MG63 (cell line): ENCODE results near the gene LOC128125822.
"Not testable (repeated sequence)": the region's sequence is repeated elsewhere in the genome, so short reads cannot be mapped to it uniquely, and the experiment has no call there.

Source experiments
- DNase-seq: peaks from one replicate; pipeline ENCODE4 v3.0.0-alpha.2; 2020
- H3K27me3 ChIP-seq: fragments of 250-450 bp; sonication (Bioruptor Pico); 2 replicates; pipeline ENCODE4 v1.5.1; 2020; ENCODE audit warnings: mild to moderate bottlenecking, moderate library complexity
- H3K36me3 ChIP-seq: fragments of 250-450 bp; sonication (Bioruptor Pico); 2 replicates; pipeline ENCODE4 v1.5.1; 2020; ENCODE audit warnings: mild to moderate bottlenecking, moderate library complexity
- H3K4me3 ChIP-seq: fragments of 250-450 bp; sonication (Bioruptor Pico); 2 replicates; pipeline ENCODE4 v1.5.1; 2020; ENCODE audit warnings: mild to moderate bottlenecking, moderate library complexity
- H3K9me3 ChIP-seq: fragments of 250-450 bp; sonication (Bioruptor Pico); 2 replicates; pipeline ENCODE4 v1.5.1; 2020; ENCODE audit warnings: mild to moderate bottlenecking, moderate library complexity

Gene LOC128125822

DNA sequence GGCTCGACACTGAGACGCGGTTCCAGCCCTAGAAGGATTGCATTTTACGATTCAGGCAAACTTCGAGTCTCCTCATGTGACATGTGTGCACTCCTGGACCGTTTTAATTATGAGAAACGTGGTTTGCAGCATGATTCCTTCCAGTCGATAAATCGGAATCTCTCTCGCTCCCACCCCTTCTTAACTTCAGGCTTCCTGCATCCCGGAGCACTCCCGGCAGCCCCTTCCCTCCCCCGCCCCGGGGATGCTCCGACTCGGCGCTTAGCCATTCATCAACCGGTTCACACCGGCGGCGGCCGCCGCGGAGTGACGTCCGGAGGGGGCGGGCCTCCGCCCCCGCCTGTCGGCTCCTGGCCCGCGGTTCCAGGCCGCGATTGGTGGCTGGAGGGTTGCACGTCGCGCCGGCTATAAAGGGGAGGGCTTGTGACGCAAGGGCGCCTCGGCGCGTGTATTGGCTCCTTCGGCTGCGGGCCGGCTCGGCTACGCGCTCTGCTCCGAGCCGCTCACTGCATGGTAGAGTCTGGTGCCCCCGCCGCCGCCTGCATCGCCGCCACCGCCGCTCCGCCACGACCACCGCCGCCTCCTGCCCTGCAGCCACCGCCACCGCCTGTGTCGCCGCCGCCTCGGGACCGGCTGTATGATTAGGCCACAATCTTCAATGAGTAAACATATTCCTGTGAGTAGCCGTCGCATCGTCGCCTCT, at the start of gene LOC128125822, which contains the start of gene PTP4A1:
TSS of gene LOC128125822 (plus strand) at position 437 of the 703 bp plus-strand sequence.
TSS of gene PTP4A1 (plus strand) at position 437 of the 703 bp plus-strand sequence. CDS start 4,401 bp downstream, outside the sequence.
- Histone ChIP-seq H3K27me3 (no peaks in the 10 kb centered on the region), H3K4me3 (peak within 1 kb of the TSS; percentile 75), H3K36me3 (peaks cover 21% of the 10 kb centered on the region), H3K9me3 (no peaks in the 10 kb centered on the region)
- DNase-seq, result peak; percentile 92

DNA sequence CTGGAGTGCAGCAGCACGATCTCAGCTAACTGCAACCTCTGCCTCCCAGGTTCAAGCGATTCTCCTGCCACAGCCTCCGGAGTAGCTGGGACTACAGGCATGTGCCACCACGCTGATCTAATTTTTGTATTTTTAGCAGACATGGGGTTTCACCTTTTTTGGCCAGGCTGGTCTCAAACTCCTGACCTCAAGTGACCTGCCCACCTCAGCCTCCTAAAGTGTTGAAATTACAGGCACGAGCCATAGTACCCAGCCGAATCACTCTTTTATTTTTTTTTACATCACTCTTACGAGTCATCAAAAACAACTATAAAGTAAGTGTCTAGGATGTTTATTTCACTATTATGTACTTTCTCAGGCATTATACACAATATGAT, 49.4 kb upstream of the LOC128125822 start:
- H3K4me3 ChIP-seq, H3K36me3 ChIP-seq, H3K9me3 ChIP-seq, DNase-seq, H3K27me3 ChIP-seq: not testable (repeated sequence)

DNA sequence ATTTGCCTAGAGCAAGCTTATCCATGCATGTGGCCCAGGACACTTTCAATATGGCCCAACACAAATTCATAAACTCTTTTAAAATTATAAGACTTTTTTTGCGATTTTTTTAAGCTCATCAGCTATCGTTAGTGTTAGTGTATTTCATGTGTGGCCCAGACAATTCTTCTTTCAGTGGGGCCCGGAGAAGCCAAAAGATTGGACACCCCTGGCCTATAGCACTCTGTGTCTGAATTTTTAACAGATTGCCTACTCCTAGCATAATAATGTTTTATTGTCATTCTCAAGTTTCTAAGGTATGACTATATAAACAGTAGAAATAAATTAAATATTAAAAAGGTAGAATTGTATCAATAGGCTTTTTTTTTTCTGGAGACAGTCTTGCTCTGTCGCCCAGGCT, 48.6 kb upstream of the LOC128125822 start:
- Histone ChIP-seq H3K4me3 (no peak overlapping the region), H3K9me3 (no peaks in the 10 kb centered on the region), H3K36me3 (no peaks in the 10 kb centered on the region), H3K27me3 (no peaks in the 10 kb centered on the region)
- DNase-seq, result no peak

DNA sequence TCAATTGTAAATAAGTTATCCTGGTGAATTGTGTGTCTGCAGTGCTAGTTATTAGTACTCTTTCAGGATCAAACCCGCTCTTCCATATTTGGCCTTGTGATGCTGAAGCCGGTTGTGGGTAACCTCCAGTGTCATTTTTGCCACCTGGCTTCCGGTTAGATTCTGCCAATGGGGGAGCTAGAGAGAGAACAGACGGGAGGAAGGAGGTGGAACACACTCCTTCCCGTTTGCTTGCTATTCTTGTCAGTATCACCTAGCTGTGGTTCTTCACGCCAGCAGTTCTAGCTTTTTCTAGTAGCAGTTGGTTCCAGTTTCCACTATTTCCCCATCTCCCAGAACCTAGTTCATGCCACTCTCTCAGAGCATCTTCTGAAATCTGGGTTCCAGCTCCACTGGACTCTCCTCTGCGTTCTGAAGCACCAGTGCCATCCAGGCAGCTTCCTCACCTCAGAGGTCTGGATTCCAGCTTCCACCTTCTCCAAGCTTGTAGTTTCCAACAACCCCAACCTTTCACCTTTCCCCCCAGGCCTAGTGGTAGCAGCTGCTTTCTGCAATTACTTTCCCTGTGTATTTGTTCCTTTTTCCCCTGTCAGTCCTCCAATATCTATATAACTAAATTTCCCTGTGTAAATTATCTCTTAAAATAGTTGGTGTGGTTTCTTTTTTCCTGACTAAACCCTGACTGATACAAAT, 46.9 kb upstream of the LOC128125822 start:
- Histone ChIP-seq H3K4me3 (no peak overlapping the region), H3K36me3 (no peaks in the 10 kb centered on the region), H3K27me3 (no peaks in the 10 kb centered on the region), H3K9me3 (no peaks in the 10 kb centered on the region)
- no peak for DNase-seq

DNA sequence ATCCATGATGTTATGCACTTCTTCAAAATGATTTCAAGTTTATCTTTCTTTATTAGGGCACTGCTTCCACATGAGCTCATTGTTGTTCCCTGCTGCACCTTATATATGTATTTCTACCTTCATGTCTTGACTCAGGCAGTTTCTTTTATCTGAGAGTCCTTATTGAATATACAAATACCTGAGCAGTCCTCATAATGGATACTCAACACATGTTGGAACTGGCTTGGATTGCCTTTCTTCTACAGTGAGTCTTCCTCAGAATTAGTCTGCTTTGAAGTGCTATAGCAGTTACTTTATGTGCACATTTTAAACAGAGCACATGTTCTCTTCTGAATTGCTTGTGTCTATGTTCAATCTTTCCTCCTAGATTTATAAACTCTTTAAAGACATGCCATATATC, 45.3 kb upstream of the LOC128125822 start:
- Histone ChIP-seq H3K9me3 (no peaks in the 10 kb centered on the region), H3K36me3 (no peaks in the 10 kb centered on the region), H3K4me3 (no peak overlapping the region), H3K27me3 (no peaks in the 10 kb centered on the region)
- DNase-seq, result no peak

DNA sequence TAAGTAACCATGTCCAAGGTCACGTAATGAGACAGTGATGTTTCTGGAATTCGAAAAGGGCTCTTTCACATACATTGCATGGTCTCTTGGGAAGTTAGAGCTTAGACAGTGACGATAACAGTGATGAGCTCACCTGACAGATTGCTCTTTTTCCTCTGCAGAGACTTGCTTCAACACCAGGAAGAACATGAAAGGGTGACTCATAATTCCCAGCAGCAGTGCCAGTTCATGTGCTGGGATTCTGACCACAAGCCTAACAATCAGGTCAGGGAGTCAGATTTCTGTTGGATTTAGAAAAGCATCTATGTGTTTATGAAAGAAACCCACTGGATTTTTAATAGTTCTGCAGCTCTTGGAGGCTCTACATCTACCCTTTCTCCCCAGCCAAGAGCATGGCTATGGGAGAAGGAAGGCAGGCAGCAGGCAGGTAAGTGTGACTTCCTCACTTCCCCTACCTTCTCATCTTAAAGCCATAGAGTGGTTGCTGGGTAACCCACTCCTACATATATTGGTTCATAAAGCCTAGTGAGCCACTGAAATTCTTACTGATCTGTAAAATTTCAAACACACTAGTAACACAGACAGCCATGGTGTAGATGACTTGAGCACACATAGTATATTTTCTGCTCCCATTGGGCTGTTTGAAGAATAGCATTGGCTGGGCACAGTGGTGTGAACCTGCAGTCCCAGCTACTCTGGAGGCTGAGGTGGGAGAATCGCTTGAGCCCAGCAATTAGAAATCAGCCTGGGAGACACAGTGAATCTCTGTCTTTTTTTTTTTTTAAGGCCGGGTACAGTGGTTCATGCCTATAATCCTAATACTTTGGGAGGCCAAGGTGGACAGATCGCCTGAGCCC, 44.4 kb upstream of the LOC128125822 start:
- Histone ChIP-seq H3K9me3 (no peaks in the 10 kb centered on the region), H3K4me3 (no peak overlapping the region), H3K36me3 (no peaks in the 10 kb centered on the region), H3K27me3 (no peaks in the 10 kb centered on the region)
- peak; percentile 81 for DNase-seq

DNA sequence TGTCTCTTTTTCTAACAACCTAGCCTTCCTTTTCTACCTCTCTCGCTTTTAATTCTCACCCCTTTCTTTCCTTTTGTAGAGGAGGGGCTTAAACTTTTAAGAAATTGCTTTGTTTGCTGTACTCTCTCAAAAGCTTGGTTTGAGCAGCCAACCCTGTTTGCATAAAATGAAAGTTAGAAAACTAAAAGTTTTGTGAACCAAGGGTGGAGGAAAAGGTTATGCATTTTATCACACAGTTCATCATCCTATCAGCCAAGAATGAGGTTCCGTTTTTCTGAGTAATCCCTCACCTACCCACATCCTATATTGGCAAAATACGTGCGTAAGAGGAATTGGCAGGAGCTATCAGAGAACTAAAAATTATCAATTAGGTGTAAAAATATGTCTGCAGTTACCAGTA, 42.8 kb upstream of the LOC128125822 start:
- Histone ChIP-seq H3K36me3 (no peaks in the 10 kb centered on the region), H3K9me3 (no peaks in the 10 kb centered on the region), H3K27me3 (no peaks in the 10 kb centered on the region), H3K4me3 (no peak overlapping the region)
- DNase-seq, result no peak

DNA sequence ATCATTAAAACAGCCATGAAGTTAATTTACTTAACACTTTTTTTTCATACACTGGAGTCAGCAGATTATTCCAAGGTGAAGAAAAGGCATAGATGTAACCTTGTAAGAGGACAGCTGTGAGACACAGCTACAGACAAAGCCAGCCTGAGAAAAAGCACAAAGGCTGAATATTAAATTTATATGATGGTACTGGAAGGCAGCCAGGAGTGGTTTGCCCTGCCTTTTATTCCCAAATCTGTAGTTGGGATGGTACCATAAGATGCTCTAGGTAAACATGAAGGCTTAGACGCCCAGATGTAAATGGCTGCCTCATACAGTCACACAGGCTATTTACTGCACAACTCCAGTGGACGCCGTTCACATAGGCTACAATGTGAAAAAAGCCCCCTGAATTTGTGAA, 42.1 kb upstream of the LOC128125822 start:
- DNase-seq, result no peak
- Histone ChIP-seq H3K9me3 (no peaks in the 10 kb centered on the region), H3K4me3 (no peak overlapping the region), H3K36me3 (no peaks in the 10 kb centered on the region), H3K27me3 (no peaks in the 10 kb centered on the region)

DNA sequence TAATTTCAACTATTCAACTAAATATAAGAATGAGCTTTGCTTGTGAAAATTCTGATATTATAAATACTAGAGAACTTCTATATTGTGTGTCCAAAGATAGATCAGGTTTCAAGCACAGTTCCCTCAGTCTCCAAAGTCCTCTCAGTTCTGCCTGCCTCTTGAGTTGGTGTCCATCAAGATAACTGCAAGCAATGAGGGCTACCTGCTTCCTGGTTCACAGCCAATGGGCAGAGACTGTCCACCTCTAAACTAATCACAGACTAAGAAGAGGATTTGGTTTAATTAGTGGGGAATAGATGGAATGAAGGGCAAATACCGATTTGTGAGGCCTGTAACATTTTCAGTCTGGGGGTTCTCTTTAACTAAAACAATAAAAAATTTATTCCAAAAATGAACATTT, 41.3 kb upstream of the LOC128125822 start:
- Histone ChIP-seq H3K4me3 (no peak overlapping the region), H3K36me3 (no peaks in the 10 kb centered on the region), H3K27me3 (no peaks in the 10 kb centered on the region), H3K9me3 (no peaks in the 10 kb centered on the region)
- no peak for DNase-seq

DNA sequence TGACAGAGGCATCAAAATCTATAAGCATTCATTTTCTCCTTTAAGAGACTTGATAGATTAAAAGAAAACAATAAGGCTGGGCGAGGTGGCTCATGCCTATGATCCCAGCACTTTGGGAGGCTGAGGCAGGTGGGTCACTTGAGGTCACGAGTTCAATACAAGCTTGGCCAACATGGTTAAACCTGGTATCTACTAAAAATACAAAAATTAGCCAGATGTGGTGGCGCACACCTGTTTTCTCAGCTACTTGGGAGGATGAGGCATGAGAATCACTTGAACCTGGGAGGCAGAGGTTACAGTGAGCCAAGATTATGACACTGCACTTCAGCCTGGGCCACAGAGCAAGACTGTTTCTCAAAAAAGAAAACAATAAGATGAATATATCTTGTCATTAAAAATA, 39.3 kb upstream of the LOC128125822 start:
- Histone ChIP-seq H3K27me3 (no peaks in the 10 kb centered on the region), H3K9me3 (no peaks in the 10 kb centered on the region), H3K36me3 (no peaks in the 10 kb centered on the region), H3K4me3 (no peak overlapping the region)
- DNase-seq, result no peak

DNA sequence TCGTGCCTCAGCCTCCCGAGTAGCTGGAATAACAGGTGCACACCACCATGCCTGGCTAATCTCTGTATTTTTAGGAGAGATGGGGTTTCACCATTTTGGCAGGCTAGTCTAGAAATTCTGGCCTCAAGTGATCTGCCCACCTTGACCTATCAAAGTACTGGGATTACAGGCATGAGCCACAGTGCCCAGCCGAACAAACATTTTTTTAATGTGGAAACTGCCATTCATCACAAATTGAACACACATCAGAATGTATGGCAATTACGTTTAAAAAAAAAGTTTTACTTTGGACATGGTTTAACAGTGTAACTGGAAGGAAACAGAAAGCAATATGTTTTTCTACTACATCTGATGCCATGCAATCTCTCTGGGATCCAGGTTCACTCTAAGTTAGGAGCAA, 38.3 kb upstream of the LOC128125822 start:
- Histone ChIP-seq H3K9me3 (no peaks in the 10 kb centered on the region), H3K4me3 (no peak overlapping the region), H3K36me3 (no peaks in the 10 kb centered on the region), H3K27me3 (no peaks in the 10 kb centered on the region)
- no peak for DNase-seq

DNA sequence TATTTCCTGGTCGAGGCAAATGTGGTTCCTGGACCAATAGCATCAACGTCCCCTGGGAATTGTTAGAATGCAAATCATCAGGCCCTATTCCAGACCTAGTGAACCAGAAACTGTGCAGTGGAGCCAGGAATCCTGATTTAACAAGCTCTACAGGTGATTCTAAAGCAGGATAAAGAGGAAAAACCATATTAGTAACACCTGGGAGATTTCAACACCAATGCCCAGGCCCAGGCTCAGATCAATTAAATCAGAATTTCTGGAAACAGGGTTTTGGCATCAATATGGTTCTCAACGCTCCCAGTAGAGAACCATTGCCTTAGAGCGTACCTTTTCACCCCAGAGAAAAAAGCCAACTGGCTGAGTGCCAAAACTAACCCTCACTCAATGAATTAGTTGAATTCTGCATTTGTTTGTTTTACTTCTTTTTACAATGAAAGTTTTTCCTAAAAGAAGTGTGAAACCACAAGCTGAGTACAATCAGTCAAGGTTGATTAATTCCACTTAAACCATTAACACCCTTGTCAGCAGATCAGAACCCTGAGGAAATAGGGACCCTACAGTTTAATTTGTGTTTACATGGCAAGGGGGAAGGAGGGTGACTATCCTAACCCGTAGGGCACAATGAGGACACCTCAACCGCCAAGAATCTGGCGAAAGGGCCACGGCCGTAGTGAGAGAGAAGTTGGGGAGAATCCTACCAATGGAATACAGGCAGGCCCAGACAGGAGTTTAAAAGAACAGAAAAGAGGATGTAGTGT, 34.9 kb upstream of the LOC128125822 start:
- DNase-seq, result no peak
- Histone ChIP-seq H3K4me3 (no peak overlapping the region), H3K27me3 (no peaks in the 10 kb centered on the region), H3K36me3 (no peaks in the 10 kb centered on the region), H3K9me3 (no peaks in the 10 kb centered on the region)

DNA sequence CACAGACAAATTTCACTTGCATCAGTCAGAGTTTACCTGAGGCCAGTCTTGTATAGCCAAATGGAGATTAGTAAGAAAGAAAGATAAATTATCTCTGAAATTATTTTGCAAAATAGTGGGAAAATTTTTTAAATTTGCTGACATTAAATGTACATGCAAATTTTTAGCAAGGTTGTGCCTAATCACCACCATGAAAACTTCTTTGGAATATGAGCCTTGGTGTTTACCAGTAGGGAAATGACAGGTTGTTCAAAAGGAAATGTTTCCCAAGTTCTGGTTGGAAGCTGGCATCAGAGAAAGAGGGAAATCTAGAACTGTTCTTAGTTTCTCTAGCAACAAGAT, 34.4 kb upstream of the LOC128125822 start:
- H3K4me3 ChIP-seq, result no peak overlapping the region

DNA sequence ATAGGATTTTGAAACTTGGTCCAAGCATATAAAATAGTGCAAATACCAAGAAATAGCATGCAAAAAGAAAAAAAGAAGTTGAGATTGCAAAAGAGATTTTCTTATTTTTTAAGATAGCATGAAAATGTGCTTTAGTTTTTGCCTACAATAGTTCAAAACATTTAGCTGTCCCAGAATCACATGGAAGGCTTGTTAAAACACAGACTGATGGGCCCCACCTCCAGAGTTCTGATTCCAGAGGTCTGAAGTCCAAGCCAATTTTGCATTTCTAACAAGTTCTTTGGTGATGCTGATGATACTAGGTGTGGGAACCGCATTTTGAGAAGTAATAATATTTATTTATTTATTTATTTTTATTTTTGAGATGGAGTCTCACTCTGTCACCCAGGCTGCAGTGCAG, 33.7 kb upstream of the LOC128125822 start:
- no peak overlapping the region for H3K4me3 ChIP-seq
- H3K36me3 ChIP-seq, result no peaks in the 10 kb centered on the region
- H3K9me3 ChIP-seq, result no peaks in the 10 kb centered on the region
- no peaks in the 10 kb centered on the region for H3K27me3 ChIP-seq
- DNase-seq, result no peak

More for the DNA sequence above, 34.4 kb upstream of the LOC128125822 start:
- no peaks in the 10 kb centered on the region for H3K9me3 ChIP-seq
- no peaks in the 10 kb centered on the region for H3K36me3 ChIP-seq
- no peaks in the 10 kb centered on the region for H3K27me3 ChIP-seq
- no peak for DNase-seq

DNA sequence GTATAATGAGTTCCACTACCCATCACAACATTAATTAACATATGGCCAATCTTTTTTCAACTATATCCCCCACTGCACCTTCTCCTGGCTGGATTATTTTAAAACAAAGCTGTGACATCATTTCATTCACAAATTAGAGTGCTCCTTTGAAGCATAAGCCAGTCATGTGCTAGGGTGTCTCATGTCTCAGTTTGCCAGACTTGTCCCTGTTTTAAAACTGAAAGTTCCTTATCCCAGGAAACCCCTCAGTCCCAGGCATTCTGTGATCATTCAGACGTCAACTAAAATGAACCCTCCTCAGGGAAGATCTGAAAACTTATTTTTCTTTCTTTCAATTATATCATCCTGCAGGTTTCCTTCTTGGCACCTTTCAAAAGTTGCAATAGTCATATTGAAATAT, 29.3 kb upstream of the LOC128125822 start:
- Histone ChIP-seq H3K4me3 (no peak overlapping the region), H3K9me3 (no peaks in the 10 kb centered on the region), H3K27me3 (no peaks in the 10 kb centered on the region), H3K36me3 (no peaks in the 10 kb centered on the region)
- no peak for DNase-seq

DNA sequence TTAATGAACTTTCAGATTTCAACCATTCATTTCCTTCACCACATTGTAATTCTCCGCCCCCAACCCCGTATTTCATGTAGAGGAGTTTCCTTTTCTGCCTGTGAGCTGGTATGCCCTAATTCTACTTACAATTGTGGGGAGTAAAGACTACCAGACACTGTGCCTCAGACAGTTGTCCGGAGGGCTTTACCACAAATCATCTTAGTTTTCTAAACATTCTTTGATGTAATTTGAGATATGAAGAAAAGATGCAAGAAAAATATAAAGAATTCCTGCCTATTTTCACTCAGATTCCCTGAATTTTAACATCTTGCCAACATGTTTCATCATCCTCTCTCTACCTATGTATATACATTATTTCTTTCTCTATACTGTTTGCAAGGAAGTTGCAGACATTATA, 28.3 kb upstream of the LOC128125822 start:
- no peak for DNase-seq
- Histone ChIP-seq H3K9me3 (no peaks in the 10 kb centered on the region), H3K36me3 (no peaks in the 10 kb centered on the region), H3K4me3 (no peak overlapping the region), H3K27me3 (no peaks in the 10 kb centered on the region)

DNA sequence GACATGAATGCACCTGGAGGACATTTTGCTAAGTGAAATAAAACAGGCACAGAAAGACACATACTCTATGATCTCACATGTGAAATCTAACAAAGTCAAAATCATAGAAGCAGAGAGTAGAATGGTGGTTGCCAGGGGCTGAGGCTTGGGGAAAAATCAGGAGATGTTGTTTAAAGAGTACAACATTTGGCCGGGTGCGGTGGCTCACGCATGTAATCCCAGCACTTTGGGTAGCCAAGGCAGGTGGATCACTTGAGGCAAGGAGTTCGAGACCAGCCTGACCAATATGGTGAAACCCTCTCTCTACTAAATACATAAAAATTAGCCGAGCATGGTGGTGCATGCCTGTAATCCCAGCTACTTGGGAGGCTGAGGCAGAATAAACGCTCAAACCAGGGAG, 26.0 kb upstream of the LOC128125822 start:
- H3K9me3 ChIP-seq, result no peaks in the 10 kb centered on the region
- no peaks in the 10 kb centered on the region for H3K36me3 ChIP-seq
- H3K4me3 ChIP-seq, result no peak overlapping the region
- no peak for DNase-seq
- no peaks in the 10 kb centered on the region for H3K27me3 ChIP-seq
